HEK293 (cell line): Measurements from ENCODE around the gene HOXA6.

ENCODE experiments used
- CTCF ChIA-PET: fragments of 350-600 bp; formaldehyde crosslinking; extraction: SDS; loops from one replicate; lab custom pipeline; 2021; ENCODE audit warnings: antibody characterized with exemption; lab: Yijun Ruan, JAX
- POLR2A ChIA-PET: fragments of 300-600 bp; formaldehyde crosslinking; extraction: SDS; loops from one replicate; lab custom pipeline; 2020; ENCODE audit warnings: antibody characterized with exemption, inconsistent platforms; lab: Yijun Ruan, JAX
- H3K27ac ChIP-seq: fragments of 200-500 bp; sonication (Bioruptor generic); 2 replicates; pipeline ENCODE4 v1.5.1; 2014; ENCODE audit warnings: low read depth, low read length, control low read depth, inconsistent platforms; ENCODE audit errors: extremely low read depth
- H3K36me3 ChIP-seq, 2 experiments: fragments of 200-500 bp in 1 of 2; sonication (Bioruptor generic) in 1 of 2; 1 replicate in 1 of 2; 2 replicates in 1 of 2; pipeline ENCODE4 v1.5.1; 2014 to 2017; ENCODE audit warnings: inconsistent platforms in 2 of 2, low read length in 2 of 2; ENCODE audit not compliant: control insufficient read depth in 2 of 2, insufficient read depth in 1 of 2
- H3K4me1 ChIP-seq: fragments of 200-500 bp; sonication (Bioruptor generic); 2 replicates; pipeline ENCODE4 v1.5.1; 2014; ENCODE audit warnings: mild to moderate bottlenecking, low read length, inconsistent platforms; ENCODE audit not compliant: control insufficient read depth, insufficient read depth
- H3K4me3 ChIP-seq: 2 replicates; pipeline ENCODE4 v1.5.1; 2011; ENCODE audit warnings: low read depth, mild to moderate bottlenecking, control low read depth, low read length, moderate library complexity
- H3K9me3 ChIP-seq: fragments of 200-500 bp; sonication (Bioruptor generic); 2 replicates; pipeline ENCODE4 v1.5.1; 2014; ENCODE audit warnings: low read depth, low read length, inconsistent platforms; ENCODE audit not compliant: control insufficient read depth, insufficient read depth
- FEZF1 ChIP-seq: fragments of 450-650 bp; formaldehyde crosslinking; IDR thresholded peaks from 2 replicates; pipeline ENCODE4 v1.5.1; 2016; ENCODE audit warnings: missing biosample characterization, missing genetic modification characterization
- GFI1B ChIP-seq: fragments of 450-650 bp; formaldehyde crosslinking; IDR thresholded peaks from 2 replicates; pipeline ENCODE4 v1.5.1; 2016; ENCODE audit warnings: missing biosample characterization, missing genetic modification characterization
- GLIS1 ChIP-seq: fragments of 450-650 bp; formaldehyde crosslinking; IDR thresholded peaks from 2 replicates; pipeline ENCODE4 v1.5.1; 2016; ENCODE audit warnings: missing biosample characterization, missing genetic modification characterization
- KLF16 ChIP-seq: fragments of 450-650 bp; formaldehyde crosslinking; IDR thresholded peaks from 2 replicates; pipeline ENCODE4 v1.5.1; 2017; ENCODE audit warnings: missing biosample characterization, missing genetic modification characterization
- KLF8 ChIP-seq: fragments of 450-650 bp; formaldehyde crosslinking; IDR thresholded peaks from 2 replicates; pipeline ENCODE4 v1.5.1; 2016; ENCODE audit warnings: missing biosample characterization, missing genetic modification characterization
- MYNN ChIP-seq: fragments of 450-650 bp; formaldehyde crosslinking; IDR thresholded peaks from 2 replicates; pipeline ENCODE4 v1.5.1; 2016; ENCODE audit warnings: missing biosample characterization, missing genetic modification characterization, borderline replicate concordance
- OSR2 ChIP-seq: fragments of 450-650 bp; formaldehyde crosslinking; IDR thresholded peaks from 2 replicates; pipeline ENCODE4 v1.5.1; 2016; ENCODE audit warnings: missing biosample characterization, missing genetic modification characterization
- PATZ1 ChIP-seq: fragments of 450-650 bp; formaldehyde crosslinking; IDR thresholded peaks from 2 replicates; pipeline ENCODE4 v1.5.1; 2016; ENCODE audit warnings: missing biosample characterization, missing genetic modification characterization
- ZBTB21 ChIP-seq: fragments of 450-650 bp; formaldehyde crosslinking; IDR thresholded peaks from 2 replicates; pipeline ENCODE4 v1.5.1; 2017; ENCODE audit warnings: missing biosample characterization, missing genetic modification characterization
- ZFP69B ChIP-seq: fragments of 450-650 bp; formaldehyde crosslinking; IDR thresholded peaks from 2 replicates; pipeline ENCODE4 v1.5.1; 2016; ENCODE audit warnings: missing biosample characterization, missing genetic modification characterization
- ZNF148 ChIP-seq: fragments of 450-650 bp; formaldehyde crosslinking; IDR thresholded peaks from 2 replicates; pipeline ENCODE4 v1.5.0; 2017; ENCODE audit warnings: missing biosample characterization, missing genetic modification characterization, borderline replicate concordance
- ZNF223 ChIP-seq: fragments of 450-650 bp; formaldehyde crosslinking; IDR thresholded peaks from 2 replicates; pipeline ENCODE4 v1.5.1; 2016; ENCODE audit warnings: missing biosample characterization, missing genetic modification characterization
- ZNF239 ChIP-seq: fragments of 450-650 bp; formaldehyde crosslinking; IDR thresholded peaks from 2 replicates; pipeline ENCODE4 v1.5.1; 2016; ENCODE audit warnings: missing biosample characterization, missing genetic modification characterization
- ZNF24 ChIP-seq: fragments of 450-650 bp; formaldehyde crosslinking; IDR thresholded peaks from 2 replicates; pipeline ENCODE4 v1.5.1; 2016; ENCODE audit warnings: missing biosample characterization, missing genetic modification characterization
- ZNF335 ChIP-seq: fragments of 450-650 bp; formaldehyde crosslinking; conservative IDR thresholded peaks from 2 replicates; pipeline ENCODE4 v1.5.1; 2016; ENCODE audit warnings: missing biosample characterization, missing genetic modification characterization
- ZNF596 ChIP-seq: fragments of 450-650 bp; IDR thresholded peaks from 2 replicates; pipeline ENCODE4 v1.5.0; 2018; ENCODE audit warnings: missing biosample characterization, mild to moderate bottlenecking, missing genetic modification characterization, moderate library complexity
- ZNF658 ChIP-seq: fragments of 450-650 bp; formaldehyde crosslinking; IDR thresholded peaks from 2 replicates; pipeline ENCODE4; 2016; ENCODE audit warnings: missing biosample characterization, missing genetic modification characterization
- ZNF660 ChIP-seq: fragments of 450-650 bp; IDR thresholded peaks from 2 replicates; pipeline ENCODE4 v1.5.1; 2018; ENCODE audit warnings: missing biosample characterization, mild to moderate bottlenecking, missing genetic modification characterization
- ZNF704 ChIP-seq: fragments of 450-650 bp; formaldehyde crosslinking; IDR thresholded peaks from 2 replicates; pipeline ENCODE4 v1.5.1; 2016; ENCODE audit warnings: missing biosample characterization, missing genetic modification characterization
- ZNF76 ChIP-seq: fragments of 450-650 bp; formaldehyde crosslinking; IDR thresholded peaks from 2 replicates; pipeline ENCODE4; 2016; ENCODE audit warnings: low read depth, missing biosample characterization, missing genetic modification characterization, borderline replicate concordance
- ZNF843 ChIP-seq: fragments of 450-650 bp; formaldehyde crosslinking; IDR thresholded peaks from 2 replicates; pipeline ENCODE4 v1.5.1; 2016; ENCODE audit warnings: missing biosample characterization, missing genetic modification characterization
- ZSCAN23 ChIP-seq: fragments of 450-650 bp; formaldehyde crosslinking; IDR thresholded peaks from 2 replicates; pipeline ENCODE4 v1.5.1; 2016; ENCODE audit warnings: missing biosample characterization, missing genetic modification characterization
- TF ChIP-seq, protein P1 (sequence below): fragments of 450-650 bp; formaldehyde crosslinking; optimal IDR thresholded peaks from 2 replicates; pipeline ENCODE3; 2016; ENCODE audit warnings: missing biosample characterization, mild to moderate bottlenecking, missing genetic modification characterization
- TF ChIP-seq, protein P2 (sequence below): fragments of 450-650 bp; formaldehyde crosslinking; IDR thresholded peaks from 2 replicates; pipeline ENCODE4 v1.5.1; 2016; ENCODE audit warnings: missing biosample characterization, missing genetic modification characterization, borderline replicate concordance
- TF ChIP-seq, protein P3 (sequence below): fragments of 450-650 bp; formaldehyde crosslinking; IDR thresholded peaks from 2 replicates; pipeline ENCODE4 v1.5.1; 2016; ENCODE audit warnings: missing biosample characterization, missing genetic modification characterization

Gene HOXA6

GRCh38 chr7:27143950-27144780 lies 3.4 kb downstream of the HOXA6 start:
- H3K4me1 ChIP-seq, result peaks cover 21% of the 10 kb centered on the region
- ChIA-PET POLR2A (interaction anchor here (0.6 to 1.6 kb wide), 20 partner anchors 10 to 1282 kb away, joined by 3 to 9 read pairs (median 4); partner anchors contain the start of genes HOXA11, HOXA4, HOXA7 and HOXA9), CTCF (interaction anchor here (0.6 to 4.4 kb wide), 40 partner anchors 10 to 1251 kb away, joined by 3 to 34 read pairs (median 5); partner anchors contain the start of genes HOXA1 and HOXA7)
- no peaks in the 10 kb centered on the region for H3K9me3 ChIP-seq
- no peak overlapping the region for H3K4me3 ChIP-seq
- peaks cover 0 to 66% of the 10 kb centered on the region in 2 experiments; a peak in 2 of 3 replicates for H3K36me3 ChIP-seq
- H3K27ac ChIP-seq, result peak overlapping the region; percentile 74
- TF ChIP-seq FEZF1 (tag by site-specific recombination), result peak; percentile 76
- no peak for TF ChIP-seq ZNF704 (tag by site-specific recombination)
- no peak for TF ChIP-seq ZNF223 (tag by site-specific recombination)
- TF ChIP-seq ZBTB21, result no peak
- no peak for TF ChIP-seq KLF8 (tag by site-specific recombination)
- TF ChIP-seq, protein P1, sequence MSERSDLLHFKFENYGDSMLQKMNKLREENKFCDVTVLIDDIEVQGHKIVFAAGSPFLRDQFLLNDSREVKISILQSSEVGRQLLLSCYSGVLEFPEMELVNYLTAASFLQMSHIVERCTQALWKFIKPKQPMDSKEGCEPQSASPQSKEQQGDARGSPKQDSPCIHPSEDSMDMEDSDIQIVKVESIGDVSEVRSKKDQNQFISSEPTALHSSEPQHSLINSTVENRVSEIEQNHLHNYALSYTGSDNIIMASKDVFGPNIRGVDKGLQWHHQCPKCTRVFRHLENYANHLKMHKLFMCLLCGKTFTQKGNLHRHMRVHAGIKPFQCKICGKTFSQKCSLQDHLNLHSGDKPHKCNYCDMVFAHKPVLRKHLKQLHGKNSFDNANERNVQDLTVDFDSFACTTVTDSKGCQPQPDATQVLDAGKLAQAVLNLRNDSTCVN (tag by site-specific recombination), result no peak
- peak; percentile 74 for TF ChIP-seq OSR2 (tag by site-specific recombination)
- TF ChIP-seq MYNN (tag by site-specific recombination), result no peak
- no peak for TF ChIP-seq ZNF24 (tag by site-specific recombination)
- peak; percentile 70; the same call in 1 of the 2 replicates for TF ChIP-seq ZNF660 (tag by site-specific recombination)
- TF ChIP-seq ZSCAN23 (tag by site-specific recombination), result no peak
- TF ChIP-seq GLIS1 (tag by site-specific recombination), result peak; percentile 3; the same call in 1 of the 2 replicates
- no peak for TF ChIP-seq ZFP69B (tag by site-specific recombination)
- 0 out of 2 replicates have a peak, but pooled peaks have one; percentile 22 for TF ChIP-seq ZNF843 (tag by site-specific recombination)
- TF ChIP-seq, protein P2, sequence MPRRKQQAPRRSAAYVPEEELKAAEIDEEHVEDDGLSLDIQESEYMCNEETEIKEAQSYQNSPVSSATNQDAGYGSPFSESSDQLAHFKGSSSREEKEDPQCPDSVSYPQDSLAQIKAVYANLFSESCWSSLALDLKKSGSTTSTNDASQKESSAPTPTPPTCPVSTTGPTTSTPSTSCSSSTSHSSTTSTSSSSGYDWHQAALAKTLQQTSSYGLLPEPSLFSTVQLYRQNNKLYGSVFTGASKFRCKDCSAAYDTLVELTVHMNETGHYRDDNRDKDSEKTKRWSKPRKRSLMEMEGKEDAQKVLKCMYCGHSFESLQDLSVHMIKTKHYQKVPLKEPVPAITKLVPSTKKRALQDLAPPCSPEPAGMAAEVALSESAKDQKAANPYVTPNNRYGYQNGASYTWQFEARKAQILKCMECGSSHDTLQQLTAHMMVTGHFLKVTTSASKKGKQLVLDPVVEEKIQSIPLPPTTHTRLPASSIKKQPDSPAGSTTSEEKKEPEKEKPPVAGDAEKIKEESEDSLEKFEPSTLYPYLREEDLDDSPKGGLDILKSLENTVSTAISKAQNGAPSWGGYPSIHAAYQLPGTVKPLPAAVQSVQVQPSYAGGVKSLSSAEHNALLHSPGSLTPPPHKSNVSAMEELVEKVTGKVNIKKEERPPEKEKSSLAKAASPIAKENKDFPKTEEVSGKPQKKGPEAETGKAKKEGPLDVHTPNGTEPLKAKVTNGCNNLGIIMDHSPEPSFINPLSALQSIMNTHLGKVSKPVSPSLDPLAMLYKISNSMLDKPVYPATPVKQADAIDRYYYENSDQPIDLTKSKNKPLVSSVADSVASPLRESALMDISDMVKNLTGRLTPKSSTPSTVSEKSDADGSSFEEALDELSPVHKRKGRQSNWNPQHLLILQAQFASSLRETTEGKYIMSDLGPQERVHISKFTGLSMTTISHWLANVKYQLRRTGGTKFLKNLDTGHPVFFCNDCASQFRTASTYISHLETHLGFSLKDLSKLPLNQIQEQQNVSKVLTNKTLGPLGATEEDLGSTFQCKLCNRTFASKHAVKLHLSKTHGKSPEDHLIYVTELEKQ (tag by site-specific recombination), result peak; percentile 88
- TF ChIP-seq ZNF239, result no peak
- peak; percentile 71 for TF ChIP-seq GFI1B (tag by site-specific recombination)
- TF ChIP-seq ZNF148 (tag by site-specific recombination), result no peak
- TF ChIP-seq PATZ1 (tag by site-specific recombination), result peak; percentile 82
- TF ChIP-seq, protein P3, sequence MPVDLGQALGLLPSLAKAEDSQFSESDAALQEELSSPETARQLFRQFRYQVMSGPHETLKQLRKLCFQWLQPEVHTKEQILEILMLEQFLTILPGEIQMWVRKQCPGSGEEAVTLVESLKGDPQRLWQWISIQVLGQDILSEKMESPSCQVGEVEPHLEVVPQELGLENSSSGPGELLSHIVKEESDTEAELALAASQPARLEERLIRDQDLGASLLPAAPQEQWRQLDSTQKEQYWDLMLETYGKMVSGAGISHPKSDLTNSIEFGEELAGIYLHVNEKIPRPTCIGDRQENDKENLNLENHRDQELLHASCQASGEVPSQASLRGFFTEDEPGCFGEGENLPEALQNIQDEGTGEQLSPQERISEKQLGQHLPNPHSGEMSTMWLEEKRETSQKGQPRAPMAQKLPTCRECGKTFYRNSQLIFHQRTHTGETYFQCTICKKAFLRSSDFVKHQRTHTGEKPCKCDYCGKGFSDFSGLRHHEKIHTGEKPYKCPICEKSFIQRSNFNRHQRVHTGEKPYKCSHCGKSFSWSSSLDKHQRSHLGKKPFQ, result no peak
- TF ChIP-seq KLF16 (tag by site-specific recombination), result no peak
- TF ChIP-seq ZNF335 (tag by site-specific recombination), result no peak
- TF ChIP-seq ZNF76 (tag by site-specific recombination), result no peak
- 0 out of 2 replicates have a peak, but pooled peaks have one; percentile 8 for TF ChIP-seq ZNF596 (tag by site-specific recombination)
- no peak for TF ChIP-seq ZNF658 (tag by site-specific recombination)
